Testis (tissue), 3 donors: ENCODE data around the gene ANO3. TPM values are rescaled to one million over a fixed set of nuclear protein-coding genes. Genes with fewer than 3 reads are reported as not detected.

Experiments
- DNase-seq: peaks from one replicate; pipeline ENCODE4 v3.0.0-alpha.2; 2019
- H3K27ac ChIP-seq, 2 donors: fragments of 200-600 bp; sonication (generic); one replicate each; pipeline ENCODE4 v1.5.1; 2019
- H3K27me3 ChIP-seq: fragments of 200-600 bp; sonication (generic); one replicate; pipeline ENCODE4 v1.5.1; 2019
- H3K36me3 ChIP-seq: fragments of 200-600 bp; sonication (generic); one replicate; pipeline ENCODE4 v1.5.1; 2017; ENCODE audit warnings: low read depth; ENCODE audit errors: missing control alignments
- H3K4me1 ChIP-seq: fragments of 200-600 bp; sonication (generic); one replicate; pipeline ENCODE4 v1.5.1; 2019
- H3K4me3 ChIP-seq, 2 donors: fragments of 200-600 bp; sonication (generic); one replicate each; pipeline ENCODE4 v1.5.1; 2017 to 2019
- H3K9me3 ChIP-seq: fragments of 200-600 bp; sonication (generic); one replicate; pipeline ENCODE4 v1.5.1; 2017
- CTCF ChIP-seq, 3 experiments: fragments of 450-650 bp in 2 of 3; fragments of 200-600 bp in 1 of 3; sonication (generic) in 1 of 3; IDR thresholded peaks; one replicate each; pipeline ENCODE4 v1.5.1; 2016 to 2019; ENCODE audit warnings: antibody characterized with exemption in 3 of 3, mild to moderate bottlenecking in 2 of 3, moderate library complexity in 1 of 3
- POLR2A ChIP-seq: fragments of 450-650 bp; IDR thresholded peaks from one replicate; pipeline ENCODE4 v1.6.1; 2017; ENCODE audit warnings: antibody characterized with exemption, mild to moderate bottlenecking, moderate library complexity
- WGBS, 2 donors: methylation state at CpG; one replicate each; pipeline ENCODE4 v1.1.5; 2018; 5-methylcytosine and 5-hydroxymethylcytosine counted together
- intact Hi-C: fragments of 100-400 bp; cut with DNase I; formaldehyde crosslinking; loops from one replicate; pipeline ENCODE4 v1.15.1; 2023; ENCODE audit warnings: low total_unique reads
- polyA plus RNA-seq: library from polyadenylated mRNA; stranded (reverse); fragments of 350-450 nt; fragmentation: Illumina TruSeq; extraction: RNeasy Lipid Tissue Mini Kit (QIAGEN cat#74804); gene quantifications from one replicate; pipeline ENCODE4 v1.2.3, GENCODE V29; 2014; ENCODE audit warnings: low read depth, low replicate concordance; ENCODE audit not compliant: insufficient read depth
- total RNA-seq, 2 donors: library from RNA; depleted of rRNA; stranded (reverse); fragments of >200 nt; gene quantifications; one replicate each; pipeline ENCODE4 v1.2.3, GENCODE V29; 2016

The ANO3 gene
- total and polyA plus RNA-seq, 3 donors from 2014 or later = 1.9 to 2.4 (median 2.2) TPM

DNA sequence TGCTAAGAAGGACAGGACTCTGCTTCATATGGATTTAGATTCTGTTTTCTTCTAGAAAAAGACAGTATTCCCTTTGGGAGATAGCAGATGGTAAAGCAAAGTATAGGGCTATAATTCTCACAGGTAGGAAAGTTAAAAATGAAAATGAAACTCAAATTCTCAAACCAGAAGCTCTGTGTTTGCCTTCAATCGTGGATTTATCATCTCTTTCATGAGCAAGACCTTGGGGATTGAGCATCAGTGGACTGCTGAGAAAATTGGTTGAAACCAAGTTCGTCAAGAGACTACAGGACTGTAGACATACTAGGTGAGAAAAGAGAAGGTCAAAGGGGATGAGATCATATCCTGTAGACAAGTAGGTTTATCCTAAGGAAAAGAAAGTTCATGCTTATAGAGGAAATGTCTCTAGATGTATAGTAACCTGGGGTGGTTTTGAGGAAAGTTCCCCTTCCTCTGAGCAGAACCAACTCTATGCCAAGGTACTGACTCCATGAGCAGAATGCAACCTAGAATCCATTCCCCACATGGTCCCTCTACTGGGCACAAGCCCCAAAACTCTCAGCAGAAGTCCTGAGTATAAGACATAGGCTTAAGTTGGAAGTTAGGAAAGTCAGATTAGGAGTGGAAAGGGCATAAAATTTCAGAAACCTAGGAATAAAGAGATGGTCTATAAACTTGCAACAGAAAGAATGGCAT lies 343.5 kb downstream of the ANO3 start:
- Histone ChIP-seq H3K4me3 (no peak overlapping the region), H3K27me3 (no peaks in the 10 kb centered on the region), H3K9me3 (no peaks in the 10 kb centered on the region), H3K36me3 (no peaks in the 10 kb centered on the region), H3K4me1 (no peaks in the 10 kb centered on the region), H3K27ac (no peak overlapping the region)
- DNase-seq = no peak
- TF ChIP-seq CTCF (IDR thresholded peaks at IDR 0.05) (no peak), POLR2A (no peak)
- intact Hi-C loops = no loop called here
- WGBS, 2 donors = 77 to 79% methylated on average over 2 of the region's 2 CpGs

DNA sequence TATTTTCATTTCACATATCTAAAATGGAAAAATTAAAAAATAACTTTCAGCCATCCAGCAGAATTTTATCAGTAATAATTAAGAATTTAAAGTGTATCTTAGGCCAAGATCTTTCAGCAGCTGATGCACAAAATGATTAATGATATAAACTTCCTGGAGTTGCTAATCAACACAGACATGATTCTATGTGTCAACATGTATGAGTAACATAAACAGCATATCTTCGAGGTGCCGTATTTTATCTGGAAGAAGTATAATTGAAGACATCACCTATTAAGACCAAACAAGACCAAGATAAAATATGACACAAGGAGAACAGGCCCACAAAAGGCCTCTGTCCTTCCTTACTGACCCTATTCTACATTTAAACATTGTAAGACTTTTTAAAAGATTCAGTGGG lies 344.7 kb downstream of the ANO3 start:
- intact Hi-C loops = no loop called here
- Histone ChIP-seq H3K27me3 (no peaks in the 10 kb centered on the region), H3K4me3 (no peak overlapping the region), H3K4me1 (no peaks in the 10 kb centered on the region), H3K9me3 (no peaks in the 10 kb centered on the region), H3K36me3 (no peaks in the 10 kb centered on the region), H3K27ac (no peak overlapping the region)
- 61 to 66% methylated on average over 2 of the region's 2 CpGs for WGBS, 2 donors
- TF ChIP-seq POLR2A (no peak), CTCF (IDR thresholded peaks at IDR 0.05) (no peak)
- no peak for DNase-seq

GRCh38 chr11:26677566-26677965 lies 345.6 kb downstream of the ANO3 start:
- DNase-seq = no peak
- Histone ChIP-seq H3K4me3 (no peak overlapping the region), H3K27ac (no peak overlapping the region), H3K36me3 (no peaks in the 10 kb centered on the region), H3K9me3 (no peaks in the 10 kb centered on the region), H3K4me1 (no peaks in the 10 kb centered on the region), H3K27me3 (no peaks in the 10 kb centered on the region)
- TF ChIP-seq POLR2A = no peak
- TF ChIP-seq CTCF (IDR thresholded peaks at IDR 0.05) = no peak
- intact Hi-C loops = no loop called here

DNA sequence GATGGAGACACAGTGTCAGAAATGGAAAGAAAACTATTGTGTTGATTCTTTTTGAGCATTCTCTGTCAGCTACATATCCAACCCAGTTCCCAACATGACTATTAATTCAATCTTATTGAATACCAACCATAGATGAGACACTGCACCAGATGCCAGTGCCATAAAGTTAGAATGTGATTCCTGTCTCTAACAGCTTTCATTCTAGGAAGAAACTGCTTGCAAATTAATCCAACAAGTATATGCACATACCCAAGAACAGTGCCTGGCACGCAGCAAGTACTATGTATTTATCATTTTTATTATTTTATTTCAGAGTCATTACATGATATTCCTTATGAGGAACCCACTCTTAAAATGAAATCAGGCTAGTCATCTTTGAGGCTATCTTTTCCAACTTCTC lies 355.4 kb downstream of the ANO3 start:
- H3K9me3 ChIP-seq = no peaks in the 10 kb centered on the region
- no peaks in the 10 kb centered on the region for H3K36me3 ChIP-seq
- no peak for TF ChIP-seq POLR2A
- TF ChIP-seq CTCF (IDR thresholded peaks at IDR 0.05) = no peak
- 86 to 90% methylated on average over 1 of the region's 1 CpG for WGBS, 2 donors
- DNase-seq = no peak
- intact Hi-C loops = no loop called here
- no peaks in the 10 kb centered on the region for H3K4me1 ChIP-seq
- no peak overlapping the region for H3K27ac ChIP-seq
- no peaks in the 10 kb centered on the region for H3K27me3 ChIP-seq
- H3K4me3 ChIP-seq = no peak overlapping the region

- H3K4me1 ChIP-seq = no peaks in the 10 kb centered on the region
- intact Hi-C loops = no loop called here
- TF ChIP-seq CTCF (IDR thresholded peaks at IDR 0.05) (no peak), POLR2A (no peak)
- H3K27me3 ChIP-seq = no peaks in the 10 kb centered on the region
- H3K36me3 ChIP-seq = no peaks in the 10 kb centered on the region
- no peak overlapping the region for H3K4me3 ChIP-seq
- 68 to 87% methylated on average over 4 of the region's 4 CpGs for WGBS, 2 donors
- DNase-seq = no peak
- H3K27ac ChIP-seq = no peak overlapping the region
- H3K9me3 ChIP-seq = no peaks in the 10 kb centered on the region
Measured at GRCh38 chr11:26688701-26689100, 356.8 kb downstream of the ANO3 start.
